Measurements from ENCODE around the gene AUTS2. TPM values are rescaled to one million over a fixed set of nuclear protein-coding genes. Genes with fewer than 3 reads are reported as not detected.

Gene AUTS2
- total and polyA plus RNA-seq, 4 donors: 4.9 to 24.4 (median 7.0) TPM

DNA sequence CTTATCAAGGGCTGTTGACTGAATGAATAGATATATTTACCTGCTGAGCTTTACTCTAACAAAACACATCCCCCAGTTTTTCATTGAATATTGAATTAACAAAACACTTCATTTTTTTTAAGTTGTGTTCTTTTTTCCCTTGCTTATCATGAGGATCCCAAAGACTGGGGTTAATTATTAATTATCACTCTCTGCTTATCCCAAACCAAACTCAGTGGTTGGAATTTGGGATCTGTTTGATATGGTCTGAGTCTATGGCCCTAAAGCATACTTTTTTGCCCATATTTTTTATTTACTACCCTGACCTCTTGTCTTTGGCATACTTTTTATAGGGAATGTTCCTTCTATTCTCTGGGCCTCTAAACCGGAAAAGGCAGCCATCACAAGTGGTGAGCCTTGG lies 836.5 kb downstream of the AUTS2 start:
- H3K4me1 ChIP-seq (ENCODE audit: control insufficient read depth in 4 of 4, insufficient read depth in 4 of 4, low read length in 3 of 4): peaks cover 2 to 17% (median 7%) of the 10 kb centered on the region in 4 donors
- TF ChIP-seq, protein P1, sequence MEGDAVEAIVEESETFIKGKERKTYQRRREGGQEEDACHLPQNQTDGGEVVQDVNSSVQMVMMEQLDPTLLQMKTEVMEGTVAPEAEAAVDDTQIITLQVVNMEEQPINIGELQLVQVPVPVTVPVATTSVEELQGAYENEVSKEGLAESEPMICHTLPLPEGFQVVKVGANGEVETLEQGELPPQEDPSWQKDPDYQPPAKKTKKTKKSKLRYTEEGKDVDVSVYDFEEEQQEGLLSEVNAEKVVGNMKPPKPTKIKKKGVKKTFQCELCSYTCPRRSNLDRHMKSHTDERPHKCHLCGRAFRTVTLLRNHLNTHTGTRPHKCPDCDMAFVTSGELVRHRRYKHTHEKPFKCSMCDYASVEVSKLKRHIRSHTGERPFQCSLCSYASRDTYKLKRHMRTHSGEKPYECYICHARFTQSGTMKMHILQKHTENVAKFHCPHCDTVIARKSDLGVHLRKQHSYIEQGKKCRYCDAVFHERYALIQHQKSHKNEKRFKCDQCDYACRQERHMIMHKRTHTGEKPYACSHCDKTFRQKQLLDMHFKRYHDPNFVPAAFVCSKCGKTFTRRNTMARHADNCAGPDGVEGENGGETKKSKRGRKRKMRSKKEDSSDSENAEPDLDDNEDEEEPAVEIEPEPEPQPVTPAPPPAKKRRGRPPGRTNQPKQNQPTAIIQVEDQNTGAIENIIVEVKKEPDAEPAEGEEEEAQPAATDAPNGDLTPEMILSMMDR (IDR thresholded peaks at IDR 0.05; ENCODE audit: low read depth, low read length, missing input control): no peak
- TF ChIP-seq NR2F2 (IDR thresholded peaks at IDR 0.05) (no peak), FOXA2 (IDR thresholded peaks at IDR 0.05) (no peak), EGR1 (IDR thresholded peaks at IDR 0.05; ENCODE audit: low read depth in 2 of 2) (no peak), HNF4A (conservative IDR thresholded peaks at IDR 0.05) (no peak), RXRA (IDR thresholded peaks at IDR 0.05) (no peak), YY1 (IDR thresholded peaks at IDR 0.05) (no peak), RAD21 (IDR thresholded peaks at IDR 0.05) (no peak), TAF1 (conservative IDR thresholded peaks at IDR 0.05) (no peak), GABPA (IDR thresholded peaks at IDR 0.05 in 1 of 2, conservative IDR thresholded peaks at IDR 0.05 in 1 of 2) (no peak), HNF4G (IDR thresholded peaks at IDR 0.05) (no peak)
- TF ChIP-seq, protein P2, sequence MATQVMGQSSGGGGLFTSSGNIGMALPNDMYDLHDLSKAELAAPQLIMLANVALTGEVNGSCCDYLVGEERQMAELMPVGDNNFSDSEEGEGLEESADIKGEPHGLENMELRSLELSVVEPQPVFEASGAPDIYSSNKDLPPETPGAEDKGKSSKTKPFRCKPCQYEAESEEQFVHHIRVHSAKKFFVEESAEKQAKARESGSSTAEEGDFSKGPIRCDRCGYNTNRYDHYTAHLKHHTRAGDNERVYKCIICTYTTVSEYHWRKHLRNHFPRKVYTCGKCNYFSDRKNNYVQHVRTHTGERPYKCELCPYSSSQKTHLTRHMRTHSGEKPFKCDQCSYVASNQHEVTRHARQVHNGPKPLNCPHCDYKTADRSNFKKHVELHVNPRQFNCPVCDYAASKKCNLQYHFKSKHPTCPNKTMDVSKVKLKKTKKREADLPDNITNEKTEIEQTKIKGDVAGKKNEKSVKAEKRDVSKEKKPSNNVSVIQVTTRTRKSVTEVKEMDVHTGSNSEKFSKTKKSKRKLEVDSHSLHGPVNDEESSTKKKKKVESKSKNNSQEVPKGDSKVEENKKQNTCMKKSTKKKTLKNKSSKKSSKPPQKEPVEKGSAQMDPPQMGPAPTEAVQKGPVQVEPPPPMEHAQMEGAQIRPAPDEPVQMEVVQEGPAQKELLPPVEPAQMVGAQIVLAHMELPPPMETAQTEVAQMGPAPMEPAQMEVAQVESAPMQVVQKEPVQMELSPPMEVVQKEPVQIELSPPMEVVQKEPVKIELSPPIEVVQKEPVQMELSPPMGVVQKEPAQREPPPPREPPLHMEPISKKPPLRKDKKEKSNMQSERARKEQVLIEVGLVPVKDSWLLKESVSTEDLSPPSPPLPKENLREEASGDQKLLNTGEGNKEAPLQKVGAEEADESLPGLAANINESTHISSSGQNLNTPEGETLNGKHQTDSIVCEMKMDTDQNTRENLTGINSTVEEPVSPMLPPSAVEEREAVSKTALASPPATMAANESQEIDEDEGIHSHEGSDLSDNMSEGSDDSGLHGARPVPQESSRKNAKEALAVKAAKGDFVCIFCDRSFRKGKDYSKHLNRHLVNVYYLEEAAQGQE (IDR thresholded peaks at IDR 0.05): no peak
- TF ChIP-seq, protein P3, sequence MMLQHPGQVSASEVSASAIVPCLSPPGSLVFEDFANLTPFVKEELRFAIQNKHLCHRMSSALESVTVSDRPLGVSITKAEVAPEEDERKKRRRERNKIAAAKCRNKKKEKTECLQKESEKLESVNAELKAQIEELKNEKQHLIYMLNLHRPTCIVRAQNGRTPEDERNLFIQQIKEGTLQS (IDR thresholded peaks at IDR 0.05): no peak
- 84% methylated on average over 1 of the region's 1 CpG for WGBS
- no peaks in the 10 kb centered on the region for H3K36me3 ChIP-seq (ENCODE audit: control insufficient read depth in 4 of 4, insufficient read depth in 3 of 4, low read depth in 1 of 4, low read length in 3 of 4)
- H3K4me3 ChIP-seq (ENCODE audit: low read depth in 1 of 3, low read length in 3 of 3): no peak overlapping the region
- H3K27me3 ChIP-seq (ENCODE audit: control insufficient read depth in 4 of 4, insufficient read depth in 4 of 4, low read length in 3 of 4): no peaks in the 10 kb centered on the region
- H3K9ac ChIP-seq (ENCODE audit: low read depth in 1 of 2, low read length in 2 of 2): no peak overlapping the region
- no peak for DNase-seq (ENCODE audit: low spot score)
- no peaks in the 10 kb centered on the region for H3K9me3 ChIP-seq (ENCODE audit: control insufficient read depth in 4 of 4, low read length in 3 of 4)
- H3K27ac ChIP-seq (ENCODE audit: low read depth in 1 of 2, low read length in 2 of 2): no peak overlapping the region

DNA sequence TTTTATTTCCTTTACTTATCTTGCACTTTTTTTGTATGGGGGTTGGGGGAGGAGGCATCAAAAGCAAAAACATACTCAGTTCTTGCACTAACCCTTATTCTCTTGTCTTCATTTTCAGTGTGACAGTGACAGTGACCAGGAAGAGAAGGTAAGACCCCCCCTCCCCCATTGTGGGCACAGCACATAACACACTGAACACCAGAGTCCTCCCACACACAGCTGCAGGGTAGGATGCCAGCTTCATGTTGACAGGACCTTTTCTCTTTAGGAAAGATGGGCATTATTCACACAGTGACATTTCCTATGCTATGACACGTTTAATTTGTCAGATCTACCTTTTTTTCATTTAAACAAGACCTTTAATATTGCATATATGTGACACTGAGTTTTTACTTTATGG lies 837.4 kb downstream of the AUTS2 start:
- Histone ChIP-seq H3K9me3 (ENCODE audit: control insufficient read depth in 4 of 4, low read length in 3 of 4) (no peaks in the 10 kb centered on the region), H3K27me3 (ENCODE audit: control insufficient read depth in 4 of 4, insufficient read depth in 4 of 4, low read length in 3 of 4) (no peaks in the 10 kb centered on the region), H3K4me3 (ENCODE audit: low read depth in 1 of 3, low read length in 3 of 3) (no peak overlapping the region), H3K9ac (ENCODE audit: low read depth in 1 of 2, low read length in 2 of 2) (no peak overlapping the region), H3K4me1 (ENCODE audit: control insufficient read depth in 4 of 4, insufficient read depth in 4 of 4, low read length in 3 of 4) (peaks cover 2 to 17% (median 7%) of the 10 kb centered on the region in 4 donors), H3K27ac (ENCODE audit: low read depth in 1 of 2, low read length in 2 of 2) (no peak overlapping the region), H3K36me3 (ENCODE audit: control insufficient read depth in 4 of 4, insufficient read depth in 3 of 4, low read depth in 1 of 4, low read length in 3 of 4) (no peaks in the 10 kb centered on the region)
- DNase-seq (ENCODE audit: low spot score): no peak
- no peak for TF ChIP-seq YY1 (IDR thresholded peaks at IDR 0.05)
- 75% methylated on average over 1 of the region's 1 CpG for WGBS

DNA sequence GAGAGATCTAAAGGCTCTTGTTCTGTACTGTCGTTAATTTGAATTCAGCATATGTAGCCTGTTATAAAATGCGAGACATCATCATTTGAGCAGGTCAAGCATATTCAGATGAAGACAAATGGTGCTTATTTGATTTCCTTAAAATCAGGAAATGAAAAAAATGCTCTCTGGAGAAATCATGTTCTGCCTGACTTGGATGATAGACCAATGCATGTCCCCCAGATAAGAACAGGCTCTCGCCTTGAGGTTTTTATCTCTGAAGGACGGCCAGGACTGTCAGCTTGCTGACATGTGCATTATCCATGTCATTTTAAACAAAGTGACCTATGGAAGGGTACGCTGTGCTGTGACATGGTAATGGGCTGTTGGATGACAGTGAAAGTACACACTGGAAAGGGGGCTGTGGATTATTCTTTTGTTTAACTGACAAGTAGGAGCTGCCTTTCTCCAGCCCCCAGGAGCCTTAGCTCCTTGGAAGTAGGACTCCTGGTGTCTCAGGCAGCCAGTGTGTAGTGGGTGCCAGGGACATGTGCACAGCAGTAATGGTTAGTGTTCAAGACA lies 838.6 kb downstream of the AUTS2 start:
- Histone ChIP-seq H3K9me3 (ENCODE audit: control insufficient read depth in 4 of 4, low read length in 3 of 4) (no peaks in the 10 kb centered on the region), H3K27ac (ENCODE audit: low read depth in 1 of 2, low read length in 2 of 2) (no peak overlapping the region), H3K36me3 (ENCODE audit: control insufficient read depth in 4 of 4, insufficient read depth in 3 of 4, low read depth in 1 of 4, low read length in 3 of 4) (no peaks in the 10 kb centered on the region), H3K9ac (ENCODE audit: low read depth in 1 of 2, low read length in 2 of 2) (no peak overlapping the region), H3K4me3 (ENCODE audit: low read depth in 1 of 3, low read length in 3 of 3) (no peak overlapping the region), H3K27me3 (ENCODE audit: control insufficient read depth in 4 of 4, insufficient read depth in 4 of 4, low read length in 3 of 4) (no peaks in the 10 kb centered on the region), H3K4me1 (ENCODE audit: control insufficient read depth in 4 of 4, insufficient read depth in 4 of 4, low read length in 3 of 4) (peaks cover 2 to 17% (median 7%) of the 10 kb centered on the region in 4 donors)
- TF ChIP-seq, protein P4, sequence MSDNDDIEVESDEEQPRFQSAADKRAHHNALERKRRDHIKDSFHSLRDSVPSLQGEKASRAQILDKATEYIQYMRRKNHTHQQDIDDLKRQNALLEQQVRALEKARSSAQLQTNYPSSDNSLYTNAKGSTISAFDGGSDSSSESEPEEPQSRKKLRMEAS (IDR thresholded peaks at IDR 0.05): no peak
- TF ChIP-seq HNF4G (IDR thresholded peaks at IDR 0.05): no peak
- no peak for TF ChIP-seq YY1 (IDR thresholded peaks at IDR 0.05)
- TF ChIP-seq HNF4A (conservative IDR thresholded peaks at IDR 0.05): no peak
- TF ChIP-seq, protein P5, sequence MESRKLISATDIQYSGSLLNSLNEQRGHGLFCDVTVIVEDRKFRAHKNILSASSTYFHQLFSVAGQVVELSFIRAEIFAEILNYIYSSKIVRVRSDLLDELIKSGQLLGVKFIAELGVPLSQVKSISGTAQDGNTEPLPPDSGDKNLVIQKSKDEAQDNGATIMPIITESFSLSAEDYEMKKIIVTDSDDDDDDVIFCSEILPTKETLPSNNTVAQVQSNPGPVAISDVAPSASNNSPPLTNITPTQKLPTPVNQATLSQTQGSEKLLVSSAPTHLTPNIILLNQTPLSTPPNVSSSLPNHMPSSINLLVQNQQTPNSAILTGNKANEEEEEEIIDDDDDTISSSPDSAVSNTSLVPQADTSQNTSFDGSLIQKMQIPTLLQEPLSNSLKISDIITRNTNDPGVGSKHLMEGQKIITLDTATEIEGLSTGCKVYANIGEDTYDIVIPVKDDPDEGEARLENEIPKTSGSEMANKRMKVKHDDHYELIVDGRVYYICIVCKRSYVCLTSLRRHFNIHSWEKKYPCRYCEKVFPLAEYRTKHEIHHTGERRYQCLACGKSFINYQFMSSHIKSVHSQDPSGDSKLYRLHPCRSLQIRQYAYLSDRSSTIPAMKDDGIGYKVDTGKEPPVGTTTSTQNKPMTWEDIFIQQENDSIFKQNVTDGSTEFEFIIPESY (IDR thresholded peaks at IDR 0.05): no peak
- TF ChIP-seq, protein P1 (IDR thresholded peaks at IDR 0.05; ENCODE audit: low read depth, low read length, missing input control): no peak
- no peak for TF ChIP-seq TAF1 (conservative IDR thresholded peaks at IDR 0.05)
- no peak for TF ChIP-seq FOXA1 (IDR thresholded peaks at IDR 0.05)
- no peak for DNase-seq (ENCODE audit: low spot score)
- WGBS: 94% methylated on average over 5 of the region's 5 CpGs
